ENCODE measurements around the gene GRB7.
"Not testable (repeated sequence)": the region's sequence is repeated elsewhere in the genome, so short reads cannot be mapped to it uniquely, and the experiment has no call there.

Gene GRB7

GRCh38 chr17:39753514-39754160, 15.9 kb downstream of the GRB7 start:
- peak; percentile 91 for DNase-seq

- DNase-seq = peak; percentile 98
Observed at GRCh38 chr17:39754161-39754957, 16.6 kb downstream of the GRB7 start.

DNA sequence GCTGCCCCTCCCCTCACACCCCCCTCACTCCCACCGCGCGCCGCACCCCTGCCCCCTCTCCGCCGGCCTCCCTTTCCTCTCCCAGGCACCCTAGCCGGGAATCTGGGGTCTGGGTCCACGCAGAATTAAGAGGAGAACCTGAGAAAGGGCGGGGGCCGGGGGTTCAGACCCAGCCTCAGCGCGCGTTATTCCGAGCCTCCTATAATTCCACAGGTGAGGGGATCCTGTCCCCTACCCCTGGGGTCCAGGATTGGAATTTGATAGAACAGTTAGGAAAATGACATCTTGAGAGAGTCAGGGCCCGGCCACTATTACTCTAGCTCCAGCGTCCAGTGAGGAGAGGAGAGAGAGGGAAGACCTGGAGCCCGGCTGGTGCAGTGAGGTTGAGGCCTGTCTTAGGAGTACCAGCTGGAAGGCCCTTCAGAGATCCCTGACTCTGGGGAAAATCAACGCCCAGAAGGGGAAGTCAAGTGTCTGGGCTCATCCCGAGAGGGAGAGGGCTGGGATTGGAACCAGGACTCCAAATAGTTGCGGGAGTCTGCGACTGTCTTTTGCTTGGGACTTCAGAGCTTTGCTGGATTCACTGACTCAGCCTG, 17.3 kb downstream of the GRB7 start:
- DNase-seq = no peak

GRCh38 chr17:39755554-39756379, 18.0 kb downstream of the GRB7 start:
- peak; percentile 82 for DNase-seq

DNA sequence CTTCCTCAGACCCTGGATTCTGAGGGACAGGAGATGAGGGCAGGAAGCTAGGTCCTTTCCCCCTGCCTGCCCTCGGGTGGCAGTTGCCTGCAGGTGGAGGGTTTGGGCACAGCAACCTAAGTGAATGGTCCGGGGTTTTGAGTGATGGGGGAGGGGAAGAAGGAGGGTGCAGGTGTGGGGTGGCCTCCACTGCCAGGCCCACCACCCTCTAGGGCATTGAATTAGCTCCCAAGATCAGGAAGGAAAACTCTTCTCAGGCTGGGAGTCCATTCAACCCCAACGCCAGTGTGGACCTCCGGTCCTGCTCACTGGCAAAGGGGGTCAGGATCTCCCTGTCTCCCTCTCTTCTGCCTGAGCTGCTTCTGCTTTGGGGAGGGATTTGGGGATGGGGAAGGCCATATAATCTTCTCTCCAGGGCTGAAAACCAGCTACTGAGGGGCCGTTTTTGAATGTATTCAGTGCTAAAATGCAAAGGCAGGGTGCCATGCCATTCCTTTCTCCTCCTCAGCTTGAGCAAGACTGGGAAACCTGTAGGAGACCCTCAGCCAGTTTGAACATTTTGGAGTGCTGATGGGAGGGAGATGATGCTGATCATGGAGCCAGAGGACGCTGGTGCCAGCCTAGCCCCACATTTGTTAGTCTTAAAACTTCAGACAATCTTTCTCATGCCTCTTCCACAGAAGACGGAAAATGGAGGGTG, 18.8 kb downstream of the GRB7 start:
- peak; percentile 61 for DNase-seq

DNA sequence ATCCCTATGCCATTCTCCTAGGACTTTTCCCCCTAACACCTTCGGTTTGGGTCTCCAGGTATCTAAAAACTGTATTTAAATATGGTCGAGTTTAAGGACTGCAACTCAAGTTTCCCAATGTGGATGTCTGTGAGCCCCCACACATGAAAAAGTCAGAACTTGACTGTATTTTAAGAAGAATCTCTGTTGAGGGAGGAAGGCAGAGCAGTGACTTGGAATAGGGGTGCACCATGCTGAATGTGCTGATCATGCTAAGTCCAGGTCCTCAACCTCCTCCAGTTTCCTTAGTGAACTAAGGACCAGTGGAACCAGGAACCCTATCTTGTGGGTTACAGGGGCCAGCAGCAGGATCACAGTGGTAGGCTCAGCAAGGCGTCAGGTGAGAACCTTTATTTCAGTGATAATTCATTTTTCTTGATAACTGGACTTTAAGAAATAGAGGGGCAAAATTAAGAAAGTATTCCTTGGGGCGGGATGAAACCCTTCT, 19.5 kb downstream of the GRB7 start:
- DNase-seq = peak; percentile 56

- peak; percentile 77 for DNase-seq
Observed at GRCh38 chr17:39757931-39758873, 20.5 kb downstream of the GRB7 start.

DNA sequence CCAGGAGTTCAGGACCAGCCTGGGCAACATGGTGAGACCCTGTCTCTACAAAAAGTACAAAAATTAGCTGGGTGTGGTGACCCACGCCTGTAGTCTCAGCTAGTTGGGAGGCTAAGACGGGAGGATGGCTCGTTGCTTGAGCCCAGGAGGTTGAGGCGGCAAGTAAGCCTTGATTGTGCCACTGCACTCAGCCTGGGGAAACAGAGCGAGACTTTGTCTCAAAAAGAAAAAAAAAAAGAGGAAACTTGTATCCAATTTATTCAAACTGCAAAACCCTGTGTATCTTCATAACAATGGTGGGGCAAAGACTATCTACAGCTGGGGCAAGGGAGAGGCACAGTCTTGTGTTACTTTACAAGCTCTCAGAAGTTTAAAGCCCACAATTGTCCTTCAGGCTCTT, 21.5 kb downstream of the GRB7 start:
- DNase-seq = peak; percentile 55

DNA sequence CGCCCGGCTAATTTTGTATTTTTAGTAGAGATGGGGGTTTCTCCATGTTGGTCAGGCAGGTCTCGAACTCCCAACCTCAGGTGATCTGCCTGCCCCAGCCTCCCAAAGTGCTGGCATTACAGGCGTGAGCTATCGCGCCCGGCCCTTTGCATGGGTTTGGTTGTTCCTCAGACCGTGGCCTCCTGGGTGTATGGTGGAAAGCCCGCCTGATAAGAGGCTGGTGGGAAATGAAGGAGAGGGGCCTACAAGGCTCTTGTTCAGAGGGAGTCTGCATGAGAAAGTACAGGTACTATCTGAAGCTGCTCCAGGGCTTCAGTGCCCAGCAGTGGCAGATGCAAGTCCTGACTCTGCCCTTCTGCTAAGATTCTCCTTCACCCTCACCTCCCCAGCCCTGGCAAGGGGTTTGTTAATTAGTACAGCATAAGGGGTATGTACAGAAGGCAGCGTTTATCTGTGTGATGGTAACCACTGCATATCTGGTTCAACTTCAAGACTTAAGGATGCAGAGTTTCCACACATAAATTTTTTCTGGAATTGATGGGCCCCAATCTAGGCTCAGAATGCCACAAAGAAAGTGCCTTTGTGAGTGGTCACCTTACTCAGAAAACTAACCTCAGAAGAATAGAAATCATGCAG, 24.2 kb downstream of the GRB7 start:
- peak; percentile 41 for DNase-seq

GRCh38 chr17:39763051-39763820, 25.5 kb downstream of the GRB7 start:
- DNase-seq = no peak

- not testable (repeated sequence) for DNase-seq
Observed at GRCh38 chr17:39764171-39764570, 26.4 kb downstream of the GRB7 start.

- no peak for DNase-seq
Observed at GRCh38 chr17:39765175-39765574, 27.4 kb downstream of the GRB7 start.

GRCh38 chr17:39765766-39766165, 28.0 kb downstream of the GRB7 start:
- DNase-seq = no peak

GRCh38 chr17:39767147-39767546, 29.4 kb downstream of the GRB7 start:
- no peak for DNase-seq

DNA sequence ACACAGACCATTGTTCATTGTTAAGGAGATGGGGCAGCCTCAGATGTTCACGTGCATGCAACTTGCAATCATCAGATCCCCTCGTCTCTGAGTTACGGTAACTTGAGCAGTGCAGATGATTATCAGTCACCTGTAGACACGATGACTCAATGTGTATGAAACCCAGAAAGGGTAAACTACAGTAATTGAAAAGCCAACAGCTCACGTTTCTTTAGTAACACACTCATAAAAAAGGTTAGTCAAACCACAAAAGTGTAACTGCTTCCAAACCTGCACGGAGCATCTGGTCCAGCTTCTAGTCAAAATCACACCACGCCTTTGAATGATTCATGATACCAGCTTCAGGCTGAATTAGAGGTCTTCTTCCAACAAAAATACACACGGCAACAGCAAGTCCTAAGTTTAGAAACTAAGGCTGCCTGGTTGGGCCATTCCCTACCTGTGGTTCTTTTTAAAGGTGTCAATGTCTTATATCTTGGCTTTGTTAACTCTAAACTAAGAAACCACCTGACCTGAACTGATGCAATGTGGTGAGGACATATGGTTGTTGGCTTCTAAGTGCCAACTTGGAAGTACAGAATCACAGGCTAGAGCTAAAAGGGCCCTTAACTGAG, 32.3 kb downstream of the GRB7 start:
- peak; percentile 84 for DNase-seq

DNA sequence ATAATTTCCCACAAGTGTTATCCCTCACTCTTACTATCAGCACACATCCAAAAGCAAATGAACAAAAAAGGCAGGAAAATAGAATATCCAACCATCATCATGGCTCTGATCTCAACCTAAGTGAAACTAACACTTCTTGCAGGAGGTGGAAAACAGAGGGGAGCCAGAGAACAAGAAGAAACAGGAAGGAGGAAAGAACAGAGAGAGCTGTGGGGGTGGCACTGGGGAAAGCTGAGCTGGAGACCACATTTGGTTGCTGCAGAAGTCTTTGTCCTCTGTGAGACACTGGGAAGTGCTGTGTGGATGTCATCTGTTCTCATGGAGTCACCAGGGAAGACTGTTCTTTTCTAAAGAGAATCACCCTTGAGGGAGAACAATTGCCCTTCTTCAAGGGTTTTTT, 34.7 kb downstream of the GRB7 start:
- DNase-seq = no peak

DNA sequence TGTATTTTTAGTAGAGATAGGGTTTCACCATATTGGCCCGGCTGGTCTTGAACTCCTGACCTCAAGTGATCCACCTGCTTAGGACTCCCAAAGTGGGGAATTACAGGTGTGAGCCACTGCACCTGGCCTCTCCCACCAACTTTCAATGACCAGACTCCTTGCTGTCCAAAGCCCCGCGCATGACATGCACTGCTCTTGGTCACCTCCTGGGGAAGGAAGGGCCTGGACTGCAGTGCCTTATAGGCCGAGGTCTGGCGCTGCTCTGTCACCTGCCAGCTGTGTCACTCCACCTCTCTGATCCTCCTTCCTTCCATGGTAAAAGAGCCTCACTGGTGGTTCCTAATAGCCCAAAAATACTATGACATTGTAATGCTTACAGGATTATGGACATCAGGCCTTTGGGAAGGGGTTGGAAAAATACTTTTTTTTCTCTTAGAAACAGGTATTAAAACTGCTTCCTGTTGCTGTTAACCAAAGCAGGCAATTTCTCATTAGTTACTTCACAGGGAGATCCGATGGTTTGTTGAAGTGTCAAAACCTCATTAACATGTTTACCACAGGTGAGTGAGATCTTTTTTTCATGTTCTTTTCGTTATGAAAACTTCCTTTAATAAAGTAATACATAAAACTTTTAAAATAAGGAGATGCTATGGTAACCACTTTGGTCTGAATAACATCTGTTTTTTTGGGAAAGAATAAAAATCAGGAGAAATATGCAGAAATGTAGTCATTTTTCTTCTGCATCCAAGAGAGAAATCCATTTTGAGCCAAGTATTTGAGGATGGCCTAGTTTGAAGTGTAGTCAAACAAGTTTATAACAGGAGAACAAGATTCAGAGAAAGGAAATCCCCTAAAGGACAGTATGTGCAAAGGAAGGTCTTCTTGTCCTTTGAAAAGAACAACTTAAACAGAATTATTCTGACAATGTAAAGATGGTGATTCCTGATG, 35.5 kb downstream of the GRB7 start:
- DNase-seq = no peak

DNA sequence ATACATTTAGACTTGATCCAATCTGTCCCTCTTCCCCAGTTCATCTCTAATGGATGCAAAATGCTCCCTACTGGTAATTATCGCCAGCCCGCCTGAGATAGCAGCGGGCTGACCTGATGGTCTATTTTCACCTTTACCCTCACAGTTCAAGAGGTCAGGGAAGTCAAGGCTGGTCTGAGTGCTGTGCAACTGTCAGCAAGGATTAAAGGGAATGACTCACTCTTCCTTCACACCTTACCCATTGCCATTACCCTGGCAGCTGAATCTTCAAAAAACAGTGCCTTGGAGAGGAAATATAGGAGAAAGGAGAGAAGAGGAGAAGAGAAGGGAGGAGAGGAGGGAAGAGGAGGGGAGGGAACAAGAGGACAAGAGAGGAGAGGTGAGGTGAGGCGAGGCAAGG, 36.3 kb downstream of the GRB7 start:
- DNase-seq = no peak

All from activated effector memory CD4-positive, alpha-beta T cell treated with anti-CD3 and anti-CD28 coated beads, Interleukin-2, amount 50 U/mL, for 16 hours (primary cell).